Fibroblast of lung (primary cell): ENCODE data around the gene EID2B. TPM values are rescaled to one million over a fixed set of nuclear protein-coding genes. Genes with fewer than 3 reads are reported as not detected.

Experiments used
- DNase-seq, 2 donors: peaks; one replicate each; pipeline versions ENCODE4 v3.0.0 to v3.0.0-alpha.2; 2010; ENCODE audit warnings: low read depth in 2 of 2
- H2AFZ ChIP-seq: 2 replicates; pipeline ENCODE4 v1.5.1; 2012; ENCODE audit warnings: low read length, control low read depth, inconsistent platforms
- H3K27ac ChIP-seq: 2 replicates; pipeline ENCODE4 v1.5.1; 2011; ENCODE audit warnings: low read length, control low read depth; ENCODE audit not compliant: insufficient read depth
- H3K27me3 ChIP-seq: 2 replicates; pipeline ENCODE4 v1.5.1; 2011; ENCODE audit warnings: mild to moderate bottlenecking, low read length; ENCODE audit not compliant: control insufficient read depth, insufficient read depth
- H3K36me3 ChIP-seq: 2 replicates; pipeline ENCODE4 v1.5.1; 2011; ENCODE audit warnings: low read length; ENCODE audit not compliant: control insufficient read depth, insufficient read depth
- H3K4me1 ChIP-seq: 2 replicates; pipeline ENCODE4 v1.5.1; 2011; ENCODE audit warnings: low read length; ENCODE audit not compliant: control insufficient read depth, insufficient read depth; ENCODE audit errors: extremely low read depth
- H3K4me2 ChIP-seq: 2 replicates; pipeline ENCODE4 v1.5.1; 2011; ENCODE audit warnings: low read length, control low read depth; ENCODE audit not compliant: insufficient read depth; ENCODE audit errors: extremely low read depth
- H3K4me3 ChIP-seq, 4 experiments: fragments of 200-600 bp in 1 of 4; sonication (generic) in 1 of 4; replicated peaks in 1 of 4; 2 replicates each; pipeline ENCODE4 v1.5.1; 2011 to 2016; ENCODE audit warnings: low read length in 4 of 4, low read depth in 3 of 4, mild to moderate bottlenecking in 3 of 4, control low read depth in 2 of 4, inconsistent platforms in 1 of 4, mixed read lengths in 1 of 4; ENCODE audit not compliant: insufficient read depth in 1 of 4; ENCODE audit errors: control extremely low read depth in 1 of 4
- H3K79me2 ChIP-seq: 2 replicates; pipeline ENCODE4 v1.5.1; 2012; ENCODE audit warnings: mild to moderate bottlenecking, low read length, inconsistent platforms; ENCODE audit not compliant: control insufficient read depth, insufficient read depth
- H3K9ac ChIP-seq: 2 replicates; pipeline ENCODE4 v1.5.1; 2011; ENCODE audit warnings: mild to moderate bottlenecking, low read length, control low read depth; ENCODE audit not compliant: insufficient read depth
- H3K9me3 ChIP-seq: 2 replicates; pipeline ENCODE4 v1.5.1; 2012; ENCODE audit warnings: low read depth, low read length; ENCODE audit not compliant: control insufficient read depth, insufficient read depth
- H4K20me1 ChIP-seq: 2 replicates; pipeline ENCODE4 v1.5.1; 2011; ENCODE audit warnings: low read length; ENCODE audit not compliant: control insufficient read depth, insufficient read depth; ENCODE audit errors: extremely low read depth
- CTCF ChIP-seq, 2 donors: IDR thresholded peaks in 1 of 2; conservative IDR thresholded peaks in 1 of 2; 1 replicate in 1 of 2; 2 replicates in 1 of 2; pipeline ENCODE4 v1.5.1; 2011 to 2012; ENCODE audit warnings: low read length in 2 of 2, control low read depth in 1 of 2, inconsistent platforms in 1 of 2, low read depth in 1 of 2, mild to moderate bottlenecking in 1 of 2
- EZH2 ChIP-seq: IDR thresholded peaks from 2 replicates; pipeline ENCODE4 v1.5.1; 2012; ENCODE audit warnings: low read length, control low read depth, mild to moderate bottlenecking; ENCODE audit errors: missing control alignments
- polyA plus RNA-seq, 2 donors: library from polyadenylated mRNA; depleted of rRNA in 1 of 2; stranded (reverse) in 1 of 2; unstranded in 1 of 2; fragments of >200 nt; gene quantifications; 2 replicates each; pipeline ENCODE4 v1.2.1, GENCODE V29; 2011 to 2012; ENCODE audit warnings: missing spikeins in 1 of 2
- total RNA-seq: library from RNA; depleted of rRNA; stranded (reverse); fragments of >200 nt; gene quantifications from 2 replicates; pipeline ENCODE4 v1.2.1, GENCODE V29; 2014

EID2B gene
- total and polyA plus RNA-seq, 2 donors (not counting 1 experiment from before 2014, with no cell fraction given) = 3.4 to 4.1 TPM

- H3K4me3 ChIP-seq = peak overlapping the region in 2 of 4 experiments; percentile 30 to 46
- H3K9me3 ChIP-seq = no peaks in the 10 kb centered on the region
- peak overlapping the region; percentile 79 for H3K4me2 ChIP-seq
- peak; percentile 24 to 43 for DNase-seq
- no peaks in the 10 kb centered on the region for H4K20me1 ChIP-seq
- no peaks in the 10 kb centered on the region for H3K79me2 ChIP-seq
- no peak overlapping the region for H3K27ac ChIP-seq
- no peaks in the 10 kb centered on the region for H3K4me1 ChIP-seq
- peak; percentile 25 to 42 for TF ChIP-seq CTCF (conservative IDR thresholded peaks at IDR 0.05 in 1 of 2, IDR thresholded peaks at IDR 0.05 in 1 of 2; ENCODE audit: low read depth in 1 of 2, low read length in 2 of 2)
- TF ChIP-seq EZH2 = peak; percentile 93
- H3K36me3 ChIP-seq = no peaks in the 10 kb centered on the region
- peak overlapping the region; percentile 29 for H2AFZ ChIP-seq
- H3K9ac ChIP-seq = no peak overlapping the region
- H3K27me3 ChIP-seq = peaks cover 24% of the 10 kb centered on the region
Observed at GRCh38 chr19:39497996-39498797, 34.5 kb downstream of the EID2B start.

GRCh38 chr19:39497701-39497995 lies 35.0 kb downstream of the EID2B start:
- Histone ChIP-seq H3K9me3 (no peaks in the 10 kb centered on the region), H3K9ac (no peak overlapping the region), H3K27me3 (peaks cover 24% of the 10 kb centered on the region), H4K20me1 (no peaks in the 10 kb centered on the region), H3K4me2 (no peak overlapping the region), H3K79me2 (no peaks in the 10 kb centered on the region), H3K4me1 (no peaks in the 10 kb centered on the region), H3K27ac (no peak overlapping the region), H2AFZ (no peak overlapping the region), H3K36me3 (no peaks in the 10 kb centered on the region), H3K4me3 (peak overlapping the region in 1 of 4 experiments; percentile 30)
- DNase-seq = no peak
- no peak for TF ChIP-seq CTCF (conservative IDR thresholded peaks at IDR 0.05 in 1 of 2, IDR thresholded peaks at IDR 0.05 in 1 of 2; ENCODE audit: low read depth in 1 of 2, low read length in 2 of 2)
- TF ChIP-seq EZH2 = no peak

GRCh38 chr19:39496063-39496462 lies 36.6 kb downstream of the EID2B start:
- Histone ChIP-seq H3K4me2 (no peak overlapping the region), H3K79me2 (no peaks in the 10 kb centered on the region), H2AFZ (no peak overlapping the region), H3K4me1 (no peaks in the 10 kb centered on the region), H3K27ac (no peak overlapping the region), H3K9ac (no peak overlapping the region), H3K36me3 (no peaks in the 10 kb centered on the region), H3K4me3 (no peak overlapping the region), H3K9me3 (no peaks in the 10 kb centered on the region), H3K27me3 (peaks cover 24% of the 10 kb centered on the region), H4K20me1 (no peaks in the 10 kb centered on the region)
- TF ChIP-seq CTCF (conservative IDR thresholded peaks at IDR 0.05 in 1 of 2, IDR thresholded peaks at IDR 0.05 in 1 of 2; ENCODE audit: low read depth in 1 of 2, low read length in 2 of 2) (no peak), EZH2 (no peak)
- DNase-seq = no peak
